ENCODE results near the gene SHISA7.
A peak's percentile ranks its signal among the peaks of the same experiment; 100 is the strongest.

The SHISA7 gene

GRCh38 chr19:55385724-55386492 lies 57.2 kb downstream of the SHISA7 start, which contains the start of gene RPL28:
RPL28 (plus strand) TSS chr19:55385932; CDS start chr19:55386358, 426 bp downstream.
- DNase-seq: peak; percentile 99 to 100

GRCh38 chr19:55384920-55385723 lies 58.0 kb downstream of the SHISA7 start:
- DNase-seq: peak; percentile 99

GRCh38 chr19:55384131-55384919 lies 58.8 kb downstream of the SHISA7 start, which contains the start of gene TMEM238:
TMEM238 (minus strand) TSS chr19:55384292; CDS start chr19:55384259, 33 bp downstream.
- peak in 1 of 2 experiments; percentile 50 for DNase-seq

GRCh38 chr19:55383279-55384130 lies 59.6 kb downstream of the SHISA7 start:
- peak in 1 of 2 experiments; percentile 64 for DNase-seq

GRCh38 chr19:55382522-55383054 lies 60.5 kb downstream of the SHISA7 start:
- DNase-seq: no peak

GRCh38 chr19:55382013-55382412 lies 61.1 kb downstream of the SHISA7 start:
- no peak for DNase-seq

- no peak for DNase-seq
Observed at GRCh38 chr19:55379174-55379573, 63.9 kb downstream of the SHISA7 start.
